Activated CD4-positive, alpha-beta T cell treated with anti-CD3 and anti-CD28 coated beads, Interleukin-2, amount 50 U/mL, for 1 hour (primary cell): Measurements from ENCODE around the gene FCN2.

Experiments
- DNase-seq: peaks from one replicate; pipeline ENCODE4 v3.0.0-alpha.2; 2020

The FCN2 gene

GRCh38 chr9:134880484-134881312 is at the start of gene FCN2:
FCN2 (plus strand) TSS chr9:134880810; CDS start chr9:134880822, 12 bp downstream.
- no peak for DNase-seq

- no peak for DNase-seq
Observed at GRCh38 chr9:134830926-134831720, 49.5 kb upstream of the FCN2 start.

GRCh38 chr9:134832471-134832870 is 48.1 kb upstream of the FCN2 start:
- no peak for DNase-seq

- DNase-seq, result no peak
Observed at GRCh38 chr9:134833294-134833880, 47.2 kb upstream of the FCN2 start.

- no peak for DNase-seq
Observed at GRCh38 chr9:134834217-134834956, 46.2 kb upstream of the FCN2 start.

GRCh38 chr9:134834957-134835419 is 45.6 kb upstream of the FCN2 start:
- no peak for DNase-seq

GRCh38 chr9:134835448-134835847 is 45.2 kb upstream of the FCN2 start:
- DNase-seq, result no peak

GRCh38 chr9:134835987-134836386 is 44.6 kb upstream of the FCN2 start:
- no peak for DNase-seq

- DNase-seq, result no peak
Observed at GRCh38 chr9:134836406-134836970, 44.1 kb upstream of the FCN2 start.

GRCh38 chr9:134837529-134837928 is 43.1 kb upstream of the FCN2 start:
- no peak for DNase-seq

- no peak for DNase-seq
Observed at GRCh38 chr9:134838651-134839454, 41.8 kb upstream of the FCN2 start.

- no peak for DNase-seq
Observed at GRCh38 chr9:134839455-134840125, 41.0 kb upstream of the FCN2 start.

GRCh38 chr9:134840511-134840910 is 40.1 kb upstream of the FCN2 start:
- DNase-seq, result no peak

GRCh38 chr9:134841180-134841904 is 39.3 kb upstream of the FCN2 start:
- no peak for DNase-seq

GRCh38 chr9:134842321-134842720 is 38.3 kb upstream of the FCN2 start:
- no peak for DNase-seq

- no peak for DNase-seq
Observed at GRCh38 chr9:134843740-134844139, 36.9 kb upstream of the FCN2 start.

- no peak for DNase-seq
Observed at GRCh38 chr9:134844821-134845220, 35.8 kb upstream of the FCN2 start.

- no peak for DNase-seq
Observed at GRCh38 chr9:134846187-134846586, 34.4 kb upstream of the FCN2 start.

- DNase-seq, result no peak
Observed at GRCh38 chr9:134846699-134847098, 33.9 kb upstream of the FCN2 start.

- DNase-seq, result no peak
Observed at GRCh38 chr9:134847138-134847537, 33.5 kb upstream of the FCN2 start.
